ENCODE measurements around the gene TBCD.

TBCD gene

GRCh38 chr17:82989881-82990280 is 238.0 kb downstream of the TBCD start:
- no peak for TF ChIP-seq CTCF (IDR thresholded peaks at IDR 0.05; ENCODE audit: borderline replicate concordance, control extremely low read depth, extremely low read depth, insufficient read depth, missing control alignments)
- no peak for DNase-seq (ENCODE audit: low spot score)
- in situ Hi-C loops (cut with MboI; ENCODE audit: low sequenced_read_pairs, unreplicated experiment), result no loop called here

- no peak for DNase-seq (ENCODE audit: low spot score)
- in situ Hi-C loops (cut with MboI; ENCODE audit: low sequenced_read_pairs, unreplicated experiment), result no loop called here
- no peak for TF ChIP-seq CTCF (IDR thresholded peaks at IDR 0.05; ENCODE audit: borderline replicate concordance, control extremely low read depth, extremely low read depth, insufficient read depth, missing control alignments)
Measured at GRCh38 chr17:82993005-82993404, 241.1 kb downstream of the TBCD start.

Data from GM13976 (cell line).